GM18517 (cell line): ENCODE measurements around the gene XYLT1.
A peak's percentile ranks its signal among the peaks of the same experiment; 100 is the strongest.

ENCODE experiments used
- ATAC-seq: cut with Tn5 transposase; IDR thresholded peaks from one replicate; pipeline ENCODE4 v1.9.1; 2021; ENCODE audit warnings: mild to moderate bottlenecking, moderate library complexity; ENCODE audit not compliant: unreplicated experiment

The XYLT1 gene

DNA sequence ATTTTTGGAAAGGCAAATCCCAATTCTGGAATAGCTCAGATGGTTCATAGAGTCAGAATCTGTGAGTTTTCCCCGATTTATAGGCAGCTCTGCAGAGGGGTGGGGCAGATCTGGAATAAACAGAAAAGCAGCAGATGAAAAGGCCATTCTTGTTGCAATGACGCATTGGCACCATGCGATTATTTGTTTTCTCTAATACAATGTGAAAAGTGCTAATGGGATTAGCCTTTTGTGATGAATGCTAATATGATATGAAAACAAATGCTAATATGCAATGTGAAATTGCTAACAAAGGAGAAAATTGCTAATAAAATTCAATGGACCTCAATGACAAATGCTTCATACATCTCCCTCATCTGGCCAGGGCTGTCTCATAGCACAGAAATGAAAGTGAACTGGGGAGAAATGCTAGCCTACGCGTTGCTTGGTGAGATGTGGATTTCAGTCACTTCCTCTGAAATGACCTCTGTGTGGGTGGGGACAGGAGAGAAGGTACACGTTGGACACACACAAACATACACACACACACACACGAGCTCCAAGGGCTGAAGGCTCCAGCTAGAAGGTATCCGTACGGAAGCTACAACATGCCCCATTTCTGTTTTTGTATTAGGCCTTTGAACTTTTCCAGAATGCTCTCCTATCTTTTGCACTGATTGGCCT, 394.5 kb downstream of the XYLT1 start:
- ATAC-seq = no peak

DNA sequence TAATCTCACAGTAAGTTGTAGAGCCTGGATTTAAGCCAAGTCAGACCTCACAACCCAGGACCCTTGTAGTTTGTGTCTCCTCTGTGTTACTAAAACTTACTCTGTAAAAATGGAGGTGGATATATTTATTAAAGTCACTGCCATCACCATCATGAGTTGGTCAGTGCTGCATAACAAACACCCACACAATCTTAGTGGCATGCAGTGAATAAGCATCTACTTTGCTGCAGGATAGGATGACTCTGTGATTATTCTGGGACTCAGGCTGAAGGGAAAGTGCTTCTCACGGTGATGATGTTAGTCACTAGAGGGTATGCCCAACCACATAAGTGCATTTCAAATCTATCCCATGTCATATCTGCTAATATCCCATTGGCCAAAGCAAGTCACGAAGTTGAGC, 398.7 kb downstream of the XYLT1 start:
- ATAC-seq = no peak

DNA sequence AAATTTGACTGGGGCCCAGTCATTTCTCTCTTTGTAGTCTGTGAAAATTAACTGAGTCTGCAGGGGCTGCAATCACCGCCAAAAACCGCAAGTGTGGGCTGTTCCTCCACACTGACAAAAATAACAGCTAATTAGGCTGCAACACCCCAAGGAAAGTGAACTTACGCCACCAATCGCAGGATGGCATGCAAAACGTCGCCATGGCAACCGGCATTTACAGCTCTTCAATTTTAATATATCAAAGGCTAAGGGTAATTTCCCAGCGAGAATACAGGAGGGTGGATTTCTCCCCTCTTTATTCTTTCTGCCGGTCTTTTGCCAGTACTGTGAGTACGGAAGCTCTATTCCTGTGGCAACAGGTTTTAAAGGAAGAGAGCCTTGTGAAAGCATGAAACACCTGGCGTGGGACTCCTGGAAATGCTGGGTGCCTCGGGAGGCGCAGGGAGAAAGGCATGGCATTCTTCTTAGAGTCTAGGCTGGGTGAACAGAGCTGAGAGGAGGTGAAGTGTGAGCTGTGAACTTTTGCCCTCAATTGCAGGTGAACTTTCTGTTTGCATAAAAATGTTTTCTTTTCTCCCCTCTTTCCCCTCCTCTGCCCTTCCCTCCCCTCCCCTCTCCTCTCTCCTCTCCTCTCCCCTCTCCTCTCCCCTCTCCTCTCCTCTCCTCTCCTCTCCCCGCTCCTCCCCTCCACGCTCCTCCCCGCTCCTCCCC, 399.7 kb downstream of the XYLT1 start:
- ATAC-seq = peak; percentile 78

DNA sequence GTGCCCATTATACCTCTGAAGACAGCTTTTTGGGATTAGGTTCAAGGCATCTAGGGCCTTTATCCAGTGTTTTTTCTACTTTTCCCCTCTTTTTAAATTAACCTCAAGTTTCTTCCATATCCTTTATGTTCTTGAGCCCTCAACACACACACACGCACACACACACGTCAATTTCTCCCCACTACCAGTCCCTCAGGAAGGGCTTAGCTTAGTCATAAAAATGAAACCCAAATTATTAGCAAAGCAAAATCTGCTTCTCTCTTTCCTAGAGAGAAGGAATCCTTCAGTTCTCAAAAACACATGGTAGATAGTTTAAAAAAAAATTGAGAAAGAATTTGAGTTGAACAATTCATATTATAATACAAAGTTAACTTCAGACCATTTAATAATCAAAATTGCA, 401.1 kb downstream of the XYLT1 start:
- ATAC-seq = no peak

DNA sequence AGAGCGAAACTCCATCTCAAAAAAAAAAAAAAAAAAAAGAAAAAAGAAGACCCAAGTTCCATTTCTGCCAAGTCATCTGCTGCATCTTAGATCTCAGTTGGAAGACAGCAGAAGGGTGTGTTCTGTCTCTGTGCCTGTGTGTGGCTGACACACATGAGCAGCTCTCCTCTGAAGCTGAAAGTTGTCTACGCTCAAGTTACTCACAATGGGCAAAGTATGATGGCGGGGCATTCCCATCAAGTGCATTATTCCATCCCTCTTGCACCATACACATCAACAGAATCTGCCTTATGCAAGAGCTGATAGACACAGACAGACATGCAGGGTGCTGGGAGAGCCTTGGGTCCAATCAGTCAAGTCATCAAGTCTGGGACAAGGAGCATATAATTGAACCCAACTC, 402.2 kb downstream of the XYLT1 start:
- no peak for ATAC-seq

DNA sequence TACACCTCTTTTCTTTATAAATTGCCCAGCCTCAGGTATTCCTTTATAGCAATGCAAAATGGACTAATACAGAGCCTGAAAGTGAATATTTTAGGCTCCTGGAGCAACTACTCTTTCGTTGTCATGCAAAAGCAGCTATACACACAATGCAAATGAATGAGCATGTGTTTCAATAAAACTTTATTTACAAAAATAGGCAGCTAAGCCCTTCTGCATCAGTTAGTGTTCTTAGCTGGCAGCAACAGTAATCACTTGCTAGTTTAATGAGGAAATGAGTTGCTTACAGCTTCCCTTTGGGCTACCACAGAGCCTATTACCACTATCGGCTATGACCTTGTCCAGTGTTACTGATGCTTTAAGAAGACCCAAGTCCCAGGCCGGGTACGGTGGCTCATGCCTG, 402.9 kb downstream of the XYLT1 start:
- no peak for ATAC-seq

DNA sequence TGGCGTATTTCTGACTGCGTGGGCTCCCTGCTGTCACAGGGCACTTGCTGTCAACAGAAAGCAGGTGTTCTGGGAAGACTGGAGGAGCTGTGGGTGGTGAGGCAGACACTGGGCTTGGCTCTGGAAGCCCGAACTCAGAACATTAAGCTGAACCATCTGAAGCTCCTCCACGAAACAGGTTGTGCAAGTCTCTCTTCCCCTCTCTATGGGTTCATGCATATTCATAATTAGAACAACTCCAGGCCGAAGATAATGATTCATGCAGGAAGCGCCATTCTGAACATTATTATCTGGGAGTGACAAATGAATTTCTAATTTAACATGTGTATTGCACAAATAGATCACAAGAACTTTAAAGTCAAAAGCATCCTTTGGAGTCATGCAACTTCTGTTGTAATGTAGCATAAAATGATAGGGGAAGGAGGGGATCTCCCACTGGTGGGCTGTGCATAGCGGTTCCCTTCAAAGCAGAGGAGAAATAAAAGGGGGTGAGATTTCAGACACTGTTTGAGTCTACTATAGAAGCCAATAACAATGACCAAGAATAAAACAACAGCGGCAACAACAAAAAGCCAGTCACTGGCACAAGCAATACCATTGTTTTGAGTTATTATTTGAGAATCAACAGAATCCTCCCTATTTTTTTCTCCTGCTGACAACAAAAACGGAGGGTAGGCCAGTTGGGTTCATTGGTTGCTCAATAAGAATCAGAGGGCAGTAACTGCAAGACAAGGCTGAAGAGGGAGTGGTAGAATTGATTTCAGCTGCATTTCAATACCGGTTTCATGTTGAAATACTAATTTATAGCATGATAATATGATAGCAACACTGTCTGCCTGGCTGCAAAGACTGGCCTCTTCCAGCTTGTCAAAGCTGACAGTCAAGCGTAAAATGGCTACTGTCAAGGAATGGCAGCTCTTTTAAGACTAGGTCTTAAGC, 407.3 kb downstream of the XYLT1 start:
- no peak for ATAC-seq

DNA sequence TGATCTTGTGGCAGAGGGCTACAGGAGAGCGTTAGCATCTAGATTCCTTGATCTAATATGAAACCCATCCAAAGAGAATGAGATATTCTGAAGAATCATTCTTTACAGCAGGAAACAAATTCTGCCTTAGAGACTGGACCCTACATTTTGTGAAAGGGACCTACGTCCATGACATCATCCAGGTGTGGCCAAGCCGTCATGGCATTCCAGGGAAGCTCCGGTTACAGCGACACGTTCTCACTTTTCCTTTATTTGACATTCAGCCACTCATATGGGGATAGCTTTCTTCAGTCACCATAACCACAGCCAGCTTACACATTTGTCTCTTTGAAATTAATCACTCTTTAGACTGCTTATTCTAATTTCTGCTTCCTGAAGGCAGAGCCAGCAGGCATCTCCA, 408.1 kb downstream of the XYLT1 start:
- no peak for ATAC-seq

DNA sequence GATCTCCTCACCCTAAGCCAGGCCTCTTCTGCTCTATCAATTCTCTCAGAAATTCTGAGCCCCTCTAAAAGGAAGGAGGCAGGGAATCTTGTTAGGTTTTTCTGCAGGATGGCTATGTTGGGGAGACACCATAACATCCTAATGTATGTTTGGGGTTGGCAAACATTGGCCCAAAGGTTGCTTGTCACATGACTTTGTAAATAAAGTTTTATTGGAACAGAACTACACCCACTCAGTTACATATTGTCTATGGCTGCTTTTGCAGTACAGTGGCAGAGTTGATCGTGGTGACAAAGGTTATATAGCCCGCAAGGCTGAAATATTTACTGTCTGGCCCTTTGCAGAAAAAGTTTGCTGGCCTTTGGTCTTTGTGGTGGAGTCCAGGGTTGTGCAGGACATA, 409.4 kb downstream of the XYLT1 start:
- no peak for ATAC-seq

DNA sequence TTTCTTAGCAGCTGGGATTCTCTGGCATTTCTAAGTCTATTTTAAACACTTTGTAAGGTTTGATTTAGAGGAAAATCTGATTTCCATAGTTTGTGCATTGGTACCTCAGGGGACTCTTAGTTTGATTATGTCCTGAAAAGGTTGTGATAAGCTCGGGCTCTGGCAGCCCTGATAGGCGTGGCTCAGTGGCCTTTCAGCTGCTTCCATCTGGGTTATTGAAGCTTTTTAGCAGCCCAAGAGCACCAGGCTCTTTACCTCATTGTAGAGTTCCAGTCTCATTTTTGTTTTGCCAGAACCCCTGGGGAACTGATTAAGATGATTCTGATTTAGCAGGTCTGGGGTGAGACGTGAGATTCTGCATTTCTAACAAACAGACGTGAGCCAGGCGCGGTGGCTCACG, 412.3 kb downstream of the XYLT1 start:
- no peak for ATAC-seq

DNA sequence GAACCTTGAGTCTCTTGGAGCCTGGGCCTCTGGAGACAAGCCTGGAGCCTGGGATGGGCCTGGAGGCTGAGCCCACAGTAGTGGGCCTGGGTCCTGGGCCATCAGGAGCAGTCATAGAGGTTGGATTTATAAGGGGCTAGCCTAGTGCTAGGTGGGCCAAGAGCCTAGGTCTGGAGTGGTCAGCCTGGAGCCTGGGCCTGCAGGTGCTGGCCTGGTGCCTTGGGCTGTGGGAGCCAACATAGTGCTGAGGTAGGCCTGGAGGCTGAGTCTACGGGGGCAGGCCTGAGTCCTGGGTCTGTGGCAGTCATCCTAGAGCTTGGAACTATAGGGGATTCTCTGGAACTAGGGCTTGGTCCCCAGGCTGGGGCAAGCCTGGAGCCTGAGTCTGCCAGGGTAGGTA, 414.1 kb downstream of the XYLT1 start:
- no peak for ATAC-seq

DNA sequence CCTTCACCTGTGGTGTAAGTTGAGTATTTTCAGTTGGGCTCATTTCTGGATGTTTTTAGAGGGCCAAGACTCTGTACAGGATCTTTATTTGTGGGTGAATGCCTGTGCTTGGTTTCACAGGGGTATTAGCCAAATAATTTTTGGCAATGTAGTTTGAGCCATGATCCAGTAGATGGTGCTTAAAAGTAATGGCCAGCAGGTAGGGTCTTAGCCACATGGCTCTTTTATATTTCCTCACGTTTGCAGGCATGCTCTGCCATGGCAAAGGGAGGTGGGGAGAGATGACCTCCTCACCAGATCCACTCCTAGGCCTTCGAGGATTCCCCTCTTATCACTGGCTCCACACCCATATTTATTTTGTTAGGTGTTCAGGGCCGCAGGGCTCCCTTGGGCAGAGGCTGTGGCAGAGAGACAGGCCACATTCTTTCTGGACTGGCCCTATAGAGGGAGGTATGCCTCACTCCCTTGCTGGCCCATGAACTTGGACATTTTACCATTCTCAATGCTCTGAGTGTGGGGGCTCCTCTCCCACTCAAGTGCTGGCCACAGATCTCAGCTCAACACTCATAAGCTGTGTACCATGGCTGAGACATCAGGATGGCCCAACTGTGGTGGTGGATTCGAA, 417.1 kb downstream of the XYLT1 start:
- ATAC-seq = no peak
